Right atrium auricular region (tissue), 2 donors: ENCODE results near the gene PFN1. TPM values are rescaled to one million over a fixed set of nuclear protein-coding genes. Genes with fewer than 3 reads are reported as not detected.

ENCODE experiments used
- DNase-seq: peaks from one replicate; pipeline ENCODE4 v3.0.0-alpha.2; 2019; ENCODE audit warnings: low spot score
- H3K27ac ChIP-seq, 2 donors: fragments of 200-600 bp; sonication (generic); 1 replicate in 1 of 2; 2 replicates in 1 of 2; pipeline ENCODE4 v1.5.1; 2016 to 2019
- H3K27me3 ChIP-seq, 2 donors: fragments of 200-600 bp; sonication (generic); one replicate each; pipeline versions ENCODE4 v1.5.1 to v1.6.0; 2017 to 2019
- H3K36me3 ChIP-seq: fragments of 200-600 bp; sonication (generic); one replicate; pipeline ENCODE4 v1.5.1; 2016
- H3K4me1 ChIP-seq, 2 donors: fragments of 200-600 bp; sonication (generic); one replicate each; pipeline versions ENCODE4 v1.5.1 to v1.6.0; 2017 to 2019
- H3K4me3 ChIP-seq, 2 donors: fragments of 200-600 bp; sonication (generic); 1 replicate in 1 of 2; 2 replicates in 1 of 2; pipeline ENCODE4 v1.5.1; 2017 to 2019; ENCODE audit warnings: mild to moderate bottlenecking in 1 of 2, moderate library complexity in 1 of 2
- H3K9me3 ChIP-seq, 2 donors: fragments of 200-600 bp; sonication (generic); one replicate each; pipeline ENCODE4 v1.5.1; 2019
- total RNA-seq, 2 donors: library from RNA; depleted of rRNA; stranded (reverse); fragments of >200 nt; gene quantifications; one replicate each; pipeline ENCODE4 v1.1.0, GENCODE V29; 2016
- TF ChIP-seq, protein P1 (sequence below), 2 donors: fragments of 200-600 bp; sonication (generic); IDR thresholded peaks; one replicate each; pipeline ENCODE4 v1.5.1; 2019; ENCODE audit warnings: antibody characterized with exemption in 2 of 2

PFN1 gene
- total RNA-seq, 2 donors from 2014 or later, result 218 to 425 TPM

- Histone ChIP-seq H3K36me3 (peaks cover 47% of the 10 kb centered on the region), H3K4me1 (peaks cover 3 to 77% of the 10 kb centered on the region in 2 donors), H3K9me3 (no peaks in the 10 kb centered on the region), H3K27me3 (no peaks in the 10 kb centered on the region), H3K4me3 (no peak overlapping the region), H3K27ac (peak overlapping the region in 1 of 2 donors; percentile 0)
- TF ChIP-seq, protein P1, sequence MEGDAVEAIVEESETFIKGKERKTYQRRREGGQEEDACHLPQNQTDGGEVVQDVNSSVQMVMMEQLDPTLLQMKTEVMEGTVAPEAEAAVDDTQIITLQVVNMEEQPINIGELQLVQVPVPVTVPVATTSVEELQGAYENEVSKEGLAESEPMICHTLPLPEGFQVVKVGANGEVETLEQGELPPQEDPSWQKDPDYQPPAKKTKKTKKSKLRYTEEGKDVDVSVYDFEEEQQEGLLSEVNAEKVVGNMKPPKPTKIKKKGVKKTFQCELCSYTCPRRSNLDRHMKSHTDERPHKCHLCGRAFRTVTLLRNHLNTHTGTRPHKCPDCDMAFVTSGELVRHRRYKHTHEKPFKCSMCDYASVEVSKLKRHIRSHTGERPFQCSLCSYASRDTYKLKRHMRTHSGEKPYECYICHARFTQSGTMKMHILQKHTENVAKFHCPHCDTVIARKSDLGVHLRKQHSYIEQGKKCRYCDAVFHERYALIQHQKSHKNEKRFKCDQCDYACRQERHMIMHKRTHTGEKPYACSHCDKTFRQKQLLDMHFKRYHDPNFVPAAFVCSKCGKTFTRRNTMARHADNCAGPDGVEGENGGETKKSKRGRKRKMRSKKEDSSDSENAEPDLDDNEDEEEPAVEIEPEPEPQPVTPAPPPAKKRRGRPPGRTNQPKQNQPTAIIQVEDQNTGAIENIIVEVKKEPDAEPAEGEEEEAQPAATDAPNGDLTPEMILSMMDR (IDR thresholded peaks at IDR 0.05), result no peak
- no peak for DNase-seq
These were observed 5.4 kb downstream of the PFN1 start for GRCh38 chr17:4942760-4943508.

- peaks cover 60% of the 10 kb centered on the region for H3K36me3 ChIP-seq
- TF ChIP-seq, protein P1 (IDR thresholded peaks at IDR 0.05), result no peak
These were observed 7.1 kb downstream of the PFN1 start for GRCh38 chr17:4941319-4941610.

DNA sequence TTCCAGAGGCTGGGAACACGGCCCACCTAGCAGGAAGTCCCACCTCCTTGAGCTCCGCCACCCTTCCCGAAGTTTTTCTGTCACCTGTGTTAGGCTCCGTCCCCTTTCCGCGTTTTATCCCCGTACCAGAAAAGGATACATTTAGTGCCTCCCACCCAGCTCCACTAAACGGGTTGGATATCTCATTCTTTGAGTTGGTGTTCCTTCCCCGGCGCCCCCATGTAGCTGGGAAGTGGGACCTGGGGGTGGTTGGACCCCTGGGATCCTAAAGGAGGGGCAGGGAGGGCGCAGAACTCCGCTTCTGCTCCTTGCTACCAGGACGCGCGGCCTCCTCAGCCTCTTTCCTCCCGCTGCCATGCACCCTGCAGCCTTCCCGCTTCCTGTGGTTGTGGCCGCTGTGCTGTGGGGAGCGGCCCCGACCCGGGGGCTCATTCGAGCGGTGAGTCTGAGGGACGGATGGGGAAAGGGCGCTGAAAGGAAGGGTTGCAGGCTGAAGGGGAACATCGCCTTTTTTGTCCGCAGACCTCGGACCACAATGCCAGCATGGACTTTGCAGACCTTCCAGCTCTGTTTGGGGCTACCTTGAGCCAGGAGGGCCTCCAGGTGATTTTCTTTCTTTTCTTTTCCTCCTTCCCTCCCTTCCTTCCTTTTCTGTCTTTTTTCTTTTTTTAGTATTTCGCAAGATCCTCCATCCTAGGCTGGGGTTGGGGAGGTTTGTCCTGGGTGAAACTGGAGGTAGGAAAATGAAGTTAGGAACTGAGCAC lies 7.6 kb downstream of the PFN1 start:
- H3K27me3 ChIP-seq, result no peaks in the 10 kb centered on the region
- TF ChIP-seq, protein P1 (IDR thresholded peaks at IDR 0.05), result no peak
- peak overlapping the region; percentile 91 for H3K4me3 ChIP-seq
- H3K9me3 ChIP-seq, result no peaks in the 10 kb centered on the region
- no peak for DNase-seq
- peaks cover 57% of the 10 kb centered on the region for H3K36me3 ChIP-seq
- H3K27ac ChIP-seq, result peak overlapping the region; percentile 92 to 96
- peaks cover 3 to 61% of the 10 kb centered on the region in 2 donors for H3K4me1 ChIP-seq

More at GRCh38 chr17:4941319-4941610, 7.1 kb downstream of the PFN1 start:
- Histone ChIP-seq H3K9me3 (no peaks in the 10 kb centered on the region), H3K4me3 (peak overlapping the region; percentile 91), H3K27me3 (no peaks in the 10 kb centered on the region), H3K4me1 (peaks cover 3 to 66% of the 10 kb centered on the region in 2 donors), H3K27ac (peak overlapping the region in 1 of 2 donors; percentile 96)
- no peak for DNase-seq

GRCh38 chr17:4939796-4940554 lies 8.4 kb downstream of the PFN1 start, which contains the start of the genes RNF167 and SLC25A11:
TSS of gene RNF167 (plus strand) at chr17:4940268. CDS start at chr17:4940910, 642 bp downstream.
TSS of gene SLC25A11 (minus strand) at chr17:4940046. CDS start at chr17:4939910, 136 bp downstream.
- Histone ChIP-seq H3K4me3 (peak within 1 kb of the TSS; percentile 91), H3K36me3 (peaks cover 49% of the 10 kb centered on the region), H3K27me3 (no peaks in the 10 kb centered on the region), H3K9me3 (no peaks in the 10 kb centered on the region), H3K4me1 (peaks cover 3 to 54% of the 10 kb centered on the region in 2 donors), H3K27ac (peak within 1 kb of the TSS; percentile 92 to 96)
- TF ChIP-seq, protein P1 (IDR thresholded peaks at IDR 0.05), result peak in 1 of 2 donors; percentile 30
- peak; percentile 98 for DNase-seq

- peaks cover 45% of the 10 kb centered on the region for H3K36me3 ChIP-seq
- DNase-seq, result no peak
- H3K9me3 ChIP-seq, result no peaks in the 10 kb centered on the region
- peak overlapping the region; percentile 92 to 96 for H3K27ac ChIP-seq
- H3K27me3 ChIP-seq, result no peaks in the 10 kb centered on the region
- H3K4me1 ChIP-seq, result peaks cover 3 to 51% of the 10 kb centered on the region in 2 donors
- TF ChIP-seq, protein P1 (IDR thresholded peaks at IDR 0.05), result no peak
- H3K4me3 ChIP-seq, result peak overlapping the region; percentile 91
These were observed 8.9 kb downstream of the PFN1 start for GRCh38 chr17:4939546-4939795.
